Measurements from ENCODE around the gene ZNRF1.
A peak's percentile ranks its signal among the peaks of the same experiment; 100 is the strongest.
"Not testable (repeated sequence)": the region's sequence is repeated elsewhere in the genome, so short reads cannot be mapped to it uniquely, and the experiment has no call there.

The ZNRF1 gene

DNA sequence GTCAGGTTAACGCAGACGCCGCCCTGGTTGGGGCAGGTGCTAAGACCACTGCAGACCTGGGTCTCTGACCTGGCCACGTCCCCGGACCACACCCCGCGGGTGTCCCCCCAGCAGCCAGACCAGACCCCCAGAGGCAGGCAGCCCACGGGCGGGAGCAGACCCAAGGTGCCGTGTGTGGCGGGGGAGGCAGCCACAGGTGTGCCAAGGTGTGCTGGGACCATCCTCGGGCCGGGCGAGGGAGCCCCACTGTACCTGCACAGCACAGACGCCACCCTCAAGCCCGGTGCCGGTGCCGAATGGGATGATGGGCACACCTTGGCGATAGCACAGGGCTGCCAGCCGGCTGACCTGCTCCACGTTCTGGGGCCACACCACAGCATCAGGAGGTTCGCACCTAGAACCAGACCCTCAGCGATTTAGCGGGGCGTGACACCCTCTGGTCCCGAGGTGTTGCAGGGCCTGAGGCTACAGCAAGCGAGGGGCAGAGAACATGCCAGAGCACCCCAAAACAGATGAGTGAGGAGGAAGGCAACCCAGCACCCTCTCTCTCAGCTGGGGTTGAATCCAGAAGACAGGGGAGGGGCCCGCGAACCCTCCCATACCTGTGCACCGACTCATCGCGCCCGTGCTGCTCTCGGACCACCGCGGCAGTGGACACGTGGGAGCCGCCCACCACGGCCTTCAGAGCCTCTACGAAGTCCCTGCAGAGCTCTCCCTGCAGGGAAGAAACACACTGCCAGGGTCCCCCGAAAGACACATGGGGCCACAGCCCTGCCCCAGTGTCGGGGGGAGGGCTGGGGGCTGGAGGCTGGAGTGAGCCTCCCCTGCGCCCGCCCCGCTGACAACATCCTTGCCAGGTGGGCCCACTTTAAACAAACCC is 116.4 kb downstream of the ZNRF1 start:
- DNase-seq = no peak

DNA sequence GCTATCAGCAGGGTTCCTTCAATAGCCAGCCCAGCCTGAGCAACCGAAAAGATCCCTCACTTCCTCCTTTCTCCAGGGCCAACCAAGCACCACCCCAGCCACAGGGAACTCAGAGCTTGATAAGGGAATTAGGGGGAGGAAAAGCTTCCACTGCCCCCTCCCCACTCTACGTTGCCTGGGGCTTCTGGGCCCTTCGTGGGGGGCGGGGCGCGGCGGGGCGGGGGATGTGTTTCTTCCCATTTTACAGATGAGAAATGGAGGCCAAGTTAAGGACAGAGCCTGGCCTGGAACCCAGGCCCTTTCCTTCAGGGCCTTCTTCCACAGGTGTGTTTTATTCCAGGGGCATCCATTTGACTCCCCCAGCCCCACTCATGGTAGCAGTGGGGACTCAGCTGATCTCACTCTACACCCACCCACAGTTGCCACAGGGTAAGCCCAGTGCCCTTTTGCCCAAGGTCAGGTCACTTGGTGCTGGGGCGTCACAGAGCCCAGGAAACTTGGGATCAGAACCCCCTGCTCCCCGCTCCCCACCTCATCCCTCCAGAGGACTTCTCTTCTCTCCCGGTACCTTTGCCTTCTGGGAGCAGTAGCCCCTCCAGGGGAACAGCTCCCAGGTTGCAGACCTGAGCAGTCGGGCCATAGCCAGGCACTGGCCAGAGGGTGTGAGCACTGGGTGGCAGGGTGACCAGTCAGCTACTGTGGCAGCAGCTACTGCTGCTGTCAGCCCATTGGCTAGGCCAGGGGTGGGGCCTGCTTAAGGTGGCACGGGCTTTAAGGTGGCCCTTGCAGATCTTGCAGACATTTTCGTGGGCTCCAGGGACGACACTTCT is 117.5 kb downstream of the ZNRF1 start, which contains the start of gene LDHD:
TSS of gene LDHD (minus strand) at position 700 of the 830 bp plus-strand sequence. CDS start at position 640, 60 bp downstream.
- DNase-seq = no peak

DNA sequence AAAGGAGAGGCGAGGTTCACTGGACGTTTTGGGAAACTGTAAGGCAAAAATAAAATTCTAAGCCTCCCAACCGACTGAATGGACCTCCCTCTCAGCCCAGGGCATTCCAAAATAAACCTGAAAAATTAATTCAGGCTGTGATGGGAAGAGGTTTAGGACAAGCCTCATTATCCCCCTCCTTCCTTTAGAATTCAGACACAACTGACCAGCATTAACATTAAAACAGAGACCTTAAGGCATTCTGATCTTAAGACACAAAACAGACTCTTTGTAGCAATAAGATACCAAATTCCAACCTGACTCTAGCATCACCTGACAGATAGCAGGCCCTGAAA is 118.1 kb downstream of the ZNRF1 start:
- no peak for DNase-seq

DNA sequence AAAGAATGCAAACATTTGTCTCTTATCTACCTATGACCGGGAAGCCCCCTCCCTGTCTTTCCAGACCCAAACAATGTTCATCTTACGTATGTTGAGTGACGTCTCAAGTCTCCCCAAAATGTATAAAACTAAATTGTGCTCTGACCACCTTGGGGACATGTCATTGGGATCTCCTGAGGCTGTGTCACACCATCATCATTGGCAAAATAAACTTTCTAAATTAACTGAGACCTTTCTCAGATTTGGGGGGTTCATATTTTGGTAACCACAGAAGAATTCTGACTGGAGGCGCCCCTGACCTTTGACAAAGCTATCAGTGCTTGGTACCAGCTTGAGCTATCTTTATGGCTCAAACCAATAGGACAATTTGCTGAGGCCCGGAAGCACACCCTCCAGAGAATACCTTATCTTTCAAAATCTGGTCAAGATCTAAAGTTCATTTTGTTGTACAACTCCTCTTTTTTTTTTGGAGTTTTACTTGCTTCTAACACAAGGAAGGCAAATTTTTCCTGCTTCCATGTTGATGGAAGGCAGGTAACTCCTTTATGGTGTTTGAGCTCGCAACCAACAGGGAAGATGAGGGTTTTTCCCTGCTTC is 120.2 kb downstream of the ZNRF1 start:
- DNase-seq = no peak

DNA sequence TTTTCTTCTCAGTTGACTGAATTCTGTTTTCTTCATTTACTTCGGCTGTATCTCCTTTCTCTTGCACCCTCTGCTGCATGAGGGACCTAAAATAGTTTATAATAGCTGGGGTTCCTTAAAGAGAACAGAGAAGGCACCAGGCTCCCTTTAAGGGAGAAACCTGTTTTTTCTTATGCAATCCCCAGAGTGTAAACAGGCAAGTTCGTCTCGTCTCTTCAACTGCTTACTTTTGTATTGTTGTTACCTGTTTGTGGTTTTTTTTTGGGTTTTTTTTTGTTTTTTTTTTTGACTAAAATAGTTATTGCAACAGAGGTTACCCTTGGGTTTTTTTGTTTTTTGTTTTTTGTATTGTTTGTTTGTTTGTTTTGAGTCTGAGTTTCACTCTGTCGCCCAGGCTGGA is 121.4 kb downstream of the ZNRF1 start:
- DNase-seq = no peak

DNA sequence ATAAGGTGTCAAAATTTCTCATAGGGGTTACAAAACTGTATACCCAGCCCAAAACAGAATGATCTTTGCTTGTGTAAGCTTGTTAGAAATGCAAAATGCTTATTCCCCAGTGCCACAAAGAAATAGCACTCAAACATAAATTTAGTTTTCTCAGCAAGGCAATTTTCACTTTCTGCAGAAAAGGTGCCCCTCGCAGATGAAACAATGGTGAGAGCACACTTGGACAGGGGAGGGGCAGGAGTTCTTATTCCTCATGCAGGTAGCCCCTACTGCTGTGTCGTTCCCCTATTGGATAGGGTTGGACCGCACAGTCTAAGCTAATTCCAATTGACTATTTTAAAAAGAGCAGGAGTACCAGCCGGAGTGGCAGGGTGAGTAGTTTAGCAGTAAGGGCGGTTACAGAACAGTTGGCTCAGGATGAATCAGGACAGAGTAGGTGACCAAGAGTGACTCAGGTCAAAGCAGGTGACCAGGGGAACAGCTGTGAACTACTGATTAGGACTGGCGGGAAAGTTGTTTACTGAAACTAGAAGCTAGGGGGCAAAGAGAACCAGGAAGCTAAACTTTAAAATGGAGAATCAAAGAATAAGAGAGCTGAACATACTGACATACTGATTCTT is 123.2 kb downstream of the ZNRF1 start:
- no peak for DNase-seq

DNA sequence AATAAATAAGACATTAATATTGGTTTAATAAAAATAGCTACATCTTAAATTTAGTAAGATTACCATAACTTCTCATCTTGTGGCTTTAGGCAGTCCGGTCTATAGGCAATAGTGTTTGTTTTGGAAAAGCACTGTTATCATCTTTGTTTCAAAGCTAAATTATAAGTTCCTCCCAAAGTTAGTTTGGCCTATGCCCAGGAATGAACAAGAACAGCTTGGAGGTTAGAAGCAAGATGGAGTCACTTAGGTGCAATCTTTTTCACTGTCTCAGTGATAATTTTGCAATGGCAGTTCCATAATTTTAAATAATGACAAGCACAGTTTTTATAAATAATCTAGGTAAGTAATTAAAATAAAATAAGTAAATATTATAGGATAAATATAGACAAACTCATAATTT is 123.8 kb downstream of the ZNRF1 start:
- DNase-seq = no peak

DNA sequence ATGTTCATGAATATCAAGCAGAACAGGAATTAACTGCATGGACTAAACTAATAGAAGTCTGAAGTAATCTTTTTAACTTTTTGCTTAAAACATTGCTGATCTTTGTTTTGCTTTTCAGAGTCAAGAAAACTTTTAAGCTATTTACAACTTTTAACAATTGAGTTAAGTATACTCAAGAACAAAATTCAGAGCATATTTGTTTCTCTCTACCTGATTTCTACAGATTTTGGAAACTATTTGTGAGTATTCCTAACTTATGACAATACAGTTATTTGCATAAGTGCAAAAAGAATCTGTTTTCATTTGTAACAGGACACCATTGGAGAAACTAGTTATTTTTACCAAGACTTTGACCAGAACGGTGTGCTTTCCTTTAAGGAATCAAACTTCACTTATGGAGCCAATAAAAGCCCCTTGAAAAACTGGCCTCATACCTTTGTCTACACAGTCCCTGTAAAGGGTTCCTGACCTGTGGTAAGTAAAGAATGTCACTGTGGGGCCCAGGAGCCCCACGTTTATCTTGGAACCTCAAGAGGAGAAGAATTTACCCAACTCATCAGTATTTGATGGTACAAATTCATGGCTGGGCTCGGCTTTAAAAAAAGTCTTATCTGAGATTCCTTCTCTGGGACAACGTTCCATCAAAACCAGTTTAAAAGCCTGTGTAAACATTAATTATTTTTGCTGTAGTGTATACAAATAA is 129.0 kb downstream of the ZNRF1 start:
- DNase-seq = no peak

DNA sequence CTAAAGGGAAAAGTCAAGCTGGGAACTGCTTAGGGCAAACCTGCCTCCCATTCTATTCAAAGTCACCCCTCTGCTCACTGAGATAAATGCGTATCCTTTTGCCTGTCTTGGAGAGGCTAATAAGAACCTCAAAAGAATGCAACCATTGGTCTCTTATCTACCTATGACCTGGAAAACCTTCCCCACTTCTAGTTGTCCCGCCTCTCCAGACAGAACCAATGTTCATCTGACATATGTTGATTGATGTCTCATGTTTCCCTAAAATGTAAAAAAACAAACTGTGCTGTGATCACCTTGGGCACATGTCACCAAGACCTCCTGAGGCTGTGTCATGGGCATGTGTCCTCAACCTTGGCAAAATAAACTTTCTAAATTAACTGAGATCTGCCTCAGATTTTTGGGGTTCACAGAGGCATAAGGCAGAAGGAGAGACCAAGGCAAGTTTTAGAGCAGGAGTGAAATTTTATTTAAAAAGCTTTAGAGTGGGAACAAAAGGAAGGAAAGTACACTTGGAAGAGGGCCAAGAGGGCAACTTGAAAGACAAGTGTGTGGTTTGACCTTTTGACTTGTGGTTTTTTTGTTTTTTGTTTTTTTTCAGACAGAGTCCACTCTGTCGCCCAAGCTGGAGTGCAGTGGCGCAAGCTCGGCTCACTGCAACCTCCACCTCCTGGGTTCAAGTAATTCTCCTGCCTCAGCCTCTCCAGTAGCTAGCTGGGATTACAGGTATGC is 130.8 kb downstream of the ZNRF1 start:
- DNase-seq = not testable (repeated sequence)

DNA sequence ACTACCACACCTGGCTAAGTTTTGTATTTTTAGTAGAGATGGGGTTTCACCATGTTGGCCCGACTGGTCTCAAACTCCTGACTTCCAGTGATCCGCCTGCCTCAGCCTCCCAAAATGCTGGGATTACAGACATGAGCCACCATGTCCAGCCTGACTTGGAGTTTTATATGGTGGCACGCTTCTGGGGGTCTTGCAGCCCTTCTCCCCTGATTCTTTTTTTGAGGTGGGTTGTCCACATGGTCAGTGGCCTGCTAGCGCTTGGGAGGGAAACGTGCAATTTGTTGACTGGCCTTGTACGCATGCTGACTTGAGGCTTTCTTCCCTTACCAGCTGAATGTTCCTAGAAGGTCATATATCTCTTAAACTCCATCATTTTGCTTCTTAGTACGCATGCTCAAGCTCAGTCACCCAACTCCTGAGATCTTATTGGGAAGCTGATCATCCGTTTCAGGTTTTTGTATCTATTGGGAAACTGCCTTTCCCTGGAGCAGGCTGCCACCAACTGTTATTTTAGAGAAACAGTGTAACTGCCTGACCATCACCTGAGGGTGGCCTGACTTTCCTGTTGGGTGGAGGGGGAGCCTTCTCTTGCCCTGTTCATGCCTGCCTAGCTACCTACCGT is 131.4 kb downstream of the ZNRF1 start:
- DNase-seq = no peak

DNA sequence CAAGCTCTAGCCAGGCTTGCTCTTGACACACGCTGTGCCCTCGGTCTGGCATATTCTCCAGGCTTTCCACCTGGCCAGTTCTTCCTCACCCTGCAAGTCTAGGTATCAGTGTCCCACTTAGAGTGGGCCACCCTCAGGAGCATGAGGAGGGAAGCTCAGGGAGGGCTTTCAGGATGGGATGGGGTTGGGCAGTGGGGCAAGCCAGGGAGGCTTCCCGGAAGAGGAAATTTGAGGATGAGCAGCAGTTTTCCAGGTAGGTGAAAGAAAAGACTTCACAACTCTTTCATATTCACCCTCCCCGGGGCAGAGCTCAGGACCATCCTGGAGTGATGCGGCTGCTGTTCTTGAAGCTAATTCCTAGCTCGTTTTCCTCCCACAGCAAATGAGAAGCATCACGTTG is 132.3 kb downstream of the ZNRF1 start:
- no peak for DNase-seq

DNA sequence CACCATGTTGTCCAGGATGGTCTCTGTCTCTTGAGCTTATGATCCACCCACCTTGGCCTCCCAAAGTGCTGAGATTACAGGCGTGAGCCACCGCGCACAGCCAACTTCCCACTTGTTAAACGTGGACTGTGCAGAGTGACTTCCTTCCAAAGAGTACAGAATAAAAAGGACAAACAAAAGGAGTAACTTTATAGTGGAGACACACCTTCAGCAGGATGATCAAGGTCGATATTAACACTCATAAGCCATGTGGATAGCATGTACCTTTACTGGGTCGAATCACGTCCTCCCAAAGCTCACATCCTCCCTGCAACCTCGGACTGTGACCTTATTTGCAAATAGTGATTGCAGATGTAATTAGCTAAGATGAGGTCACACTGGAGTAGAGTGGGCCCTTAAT is 139.4 kb downstream of the ZNRF1 start:
- no peak for DNase-seq

DNA sequence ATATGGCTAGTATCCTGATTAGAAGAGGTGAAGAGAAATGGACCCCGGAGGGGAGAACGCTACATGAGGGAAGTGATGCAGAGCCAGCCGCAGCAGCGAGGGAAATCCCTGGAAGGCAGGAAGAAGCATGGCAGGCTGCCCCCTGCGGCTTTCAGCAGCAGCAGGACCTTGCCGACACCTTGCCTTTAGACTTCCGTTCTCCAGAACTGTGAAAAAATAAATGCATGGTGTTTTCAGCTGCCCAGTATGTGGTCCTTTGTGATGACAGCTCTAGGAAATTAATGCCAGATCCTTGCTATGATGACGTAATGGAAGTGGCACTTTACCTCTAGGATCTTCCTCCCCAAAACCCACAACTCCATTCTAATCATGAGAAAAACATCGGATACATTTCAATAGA is 139.8 kb downstream of the ZNRF1 start:
- DNase-seq = peak; percentile 14

DNA sequence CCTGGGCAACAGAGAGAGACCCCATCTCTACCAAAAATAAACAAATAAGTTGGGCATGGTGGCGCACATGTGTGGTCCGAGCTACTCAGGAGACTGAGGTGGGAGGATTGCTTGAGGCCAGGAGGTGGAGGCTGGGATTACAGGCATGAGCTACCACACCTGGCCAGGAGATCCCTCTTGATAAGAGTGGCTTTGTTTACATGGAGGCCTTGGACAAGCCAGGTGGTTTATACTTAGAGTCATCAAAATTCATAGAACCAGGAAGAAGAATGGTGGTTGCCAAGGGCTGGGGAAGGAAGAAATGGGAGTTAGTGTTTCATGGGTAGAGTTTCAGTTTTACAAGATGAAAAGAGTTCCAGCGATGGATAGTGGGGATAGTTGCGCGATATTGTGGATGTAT is 140.7 kb downstream of the ZNRF1 start:
- no peak for DNase-seq

DNA sequence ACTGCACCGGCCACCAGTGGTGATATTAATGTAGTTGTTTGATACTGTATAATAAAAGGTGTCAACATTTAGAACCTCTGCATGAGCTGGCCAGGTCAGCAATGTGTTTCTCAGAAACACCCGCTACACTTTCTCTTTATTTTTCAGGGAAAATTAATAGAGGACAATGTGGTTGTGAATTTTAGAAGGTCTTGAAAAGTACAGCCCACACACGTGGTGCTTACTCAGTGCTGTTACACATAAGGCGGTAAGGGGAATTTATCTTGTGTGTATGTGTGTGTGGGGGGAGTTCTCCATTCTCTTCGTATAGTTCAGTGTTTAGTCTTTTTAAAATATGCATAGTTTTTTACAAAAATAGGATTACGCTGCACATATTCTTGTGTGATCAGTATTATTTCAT is 145.1 kb downstream of the ZNRF1 start:
- DNase-seq = no peak

DNA sequence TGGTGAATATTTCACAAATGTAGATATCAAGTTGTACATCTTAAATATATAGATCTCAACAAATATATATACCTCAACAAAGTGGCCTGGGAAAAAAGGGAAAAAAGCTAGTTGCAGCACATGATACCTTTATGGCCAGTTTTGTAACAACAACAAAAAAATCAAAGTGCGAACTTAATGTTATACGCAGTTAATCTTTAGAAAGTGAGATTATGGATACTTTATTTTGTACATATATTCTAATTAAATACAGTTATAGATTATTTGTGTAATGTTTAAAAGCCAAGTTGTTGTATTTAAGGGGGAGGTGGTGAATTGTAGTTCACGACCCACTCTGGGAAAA is 149.1 kb downstream of the ZNRF1 start:
- DNase-seq = no peak

DNA sequence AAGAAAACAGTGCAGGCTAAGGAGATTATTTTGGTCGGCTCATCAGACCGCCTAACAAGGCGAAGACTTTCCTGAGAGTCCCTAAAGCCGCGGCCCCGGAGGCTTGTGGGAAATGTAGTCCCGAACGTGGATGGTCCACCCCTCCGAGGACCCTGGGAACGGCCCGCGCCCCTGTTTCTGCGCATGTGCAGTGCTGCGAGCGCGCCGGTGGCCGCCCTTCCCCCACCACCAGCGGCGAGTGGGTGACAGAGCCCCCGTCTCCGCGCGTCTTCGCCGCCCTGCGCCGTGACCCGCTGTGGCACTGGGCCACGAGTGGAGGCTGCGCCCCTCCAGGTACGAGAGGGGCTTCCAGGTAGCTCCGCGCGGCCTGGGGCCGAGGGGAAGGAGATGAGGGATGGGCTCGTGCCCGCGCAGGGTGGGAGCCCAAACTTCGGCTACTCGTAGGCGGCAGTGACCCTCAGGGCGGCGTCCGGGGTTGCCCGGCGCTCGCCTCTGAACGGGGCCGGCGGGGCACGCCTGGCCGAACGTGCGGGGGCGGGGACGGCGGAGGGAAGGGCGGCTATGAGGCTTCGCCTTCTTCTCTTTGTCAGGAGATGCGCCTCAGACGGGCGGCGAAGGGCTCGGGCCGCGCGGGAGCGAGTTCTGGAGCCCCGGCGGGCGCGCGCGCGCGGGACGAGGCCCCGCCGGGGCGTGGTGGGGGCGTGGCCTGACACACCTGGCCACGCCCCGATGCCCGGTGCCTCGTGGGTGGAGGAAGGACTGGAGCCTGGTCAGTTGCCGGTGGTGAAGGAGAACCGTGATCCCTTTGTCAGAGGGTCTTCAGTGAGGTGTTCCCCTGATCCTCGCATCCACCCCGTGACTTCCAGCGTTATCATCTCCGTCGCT is 149.7 kb downstream of the ZNRF1 start, which contains the start of gene ZFP1:
TSS of gene ZFP1 (plus strand) at position 214 of the 885 bp plus-strand sequence. CDS start 4,428 bp downstream, outside the sequence.
- peak; percentile 96 for DNase-seq

DNA sequence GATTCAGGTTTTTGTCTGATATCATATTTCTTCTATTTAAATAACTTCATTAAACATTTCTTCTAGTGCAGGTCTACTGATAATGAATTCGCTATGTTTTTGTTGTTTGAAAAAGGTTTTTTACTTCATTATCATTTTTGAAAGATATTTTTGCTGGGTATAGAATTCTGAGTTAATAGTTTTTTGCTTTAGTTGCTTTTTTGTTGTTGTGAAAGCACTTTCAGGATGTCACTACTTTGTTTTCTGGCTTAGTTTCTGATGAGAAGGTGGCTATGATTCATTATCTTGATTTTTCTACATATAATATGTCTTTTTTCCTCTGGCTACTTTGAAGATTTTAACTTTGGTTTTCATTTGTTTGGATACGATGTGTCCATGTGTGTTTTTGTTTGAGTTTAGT is 153.0 kb downstream of the ZNRF1 start:
- DNase-seq = no peak

DNA sequence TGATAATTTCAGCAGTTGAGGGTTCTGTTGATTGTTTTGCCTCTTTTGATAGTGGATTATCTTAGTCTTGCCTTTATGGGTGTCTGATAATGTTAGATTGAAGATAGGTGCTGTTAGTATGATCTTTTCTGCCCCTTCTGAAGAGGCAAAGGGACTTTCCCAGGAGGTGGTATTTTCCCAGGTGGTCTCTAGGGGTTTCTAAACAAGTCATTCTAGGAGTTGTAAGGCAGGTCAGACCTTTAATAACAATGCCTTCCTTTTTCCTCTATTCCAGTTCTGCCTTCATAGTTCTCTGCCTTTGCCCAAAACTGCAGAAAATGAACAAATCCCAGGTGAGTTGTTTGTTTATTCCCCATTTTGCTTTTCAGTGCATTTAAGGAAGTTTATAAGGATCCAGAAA is 153.8 kb downstream of the ZNRF1 start:
- DNase-seq = no peak

DNA sequence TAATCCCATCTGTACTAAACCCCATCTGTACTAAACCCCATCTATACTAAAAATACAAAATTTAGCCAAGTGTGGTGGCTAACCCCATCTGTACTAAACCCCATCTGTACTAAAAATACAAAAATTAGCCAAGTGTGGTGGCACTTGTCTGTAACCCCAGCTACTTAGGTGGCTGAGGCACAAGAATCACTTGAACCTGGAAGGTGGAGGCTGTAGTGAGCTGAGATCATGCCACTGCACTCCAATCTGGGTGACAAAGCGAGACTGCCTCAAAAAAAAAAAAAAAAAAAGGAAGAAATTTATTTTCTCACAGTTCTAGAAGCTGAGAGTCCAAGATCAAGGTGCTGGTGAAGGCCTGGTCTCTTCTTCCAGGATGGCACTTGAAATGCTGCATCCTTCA is 161.6 kb downstream of the ZNRF1 start:
- DNase-seq = no peak
